Measurements from ENCODE around the gene SLC44A3. TPM values are rescaled to one million over a fixed set of nuclear protein-coding genes. Genes with fewer than 3 reads are reported as not detected.

Gene SLC44A3
- total RNA-seq, 5 donors from 2014 or later (not counting 1 experiment from before 2014, with no cell fraction given), result 0.30 to 0.99 (median 0.74) TPM; not detected in 1

DNA sequence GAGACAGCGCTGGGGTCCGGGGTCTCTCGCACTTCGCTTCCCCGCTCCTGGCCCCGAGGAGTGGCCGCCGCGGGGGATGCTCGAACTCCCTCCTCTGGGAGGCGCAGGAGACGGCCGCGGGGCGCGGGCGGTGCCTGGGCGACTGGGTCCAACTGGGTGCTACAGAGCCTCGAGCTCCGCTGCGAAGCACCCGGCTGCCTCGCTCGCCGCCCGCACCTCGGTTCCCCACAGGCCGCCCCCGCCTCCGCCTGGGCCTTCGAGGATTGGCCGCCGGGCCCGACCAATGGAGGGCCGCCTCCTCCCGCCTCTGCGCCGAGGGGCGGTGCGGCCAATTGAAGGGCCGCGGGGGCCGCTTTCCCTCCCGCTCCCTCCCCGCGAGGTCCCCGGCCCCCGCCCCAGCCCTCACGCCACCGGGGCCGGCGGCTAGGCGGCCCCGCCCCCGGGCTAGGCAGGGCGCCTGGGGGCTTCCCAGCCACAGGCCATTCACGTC lies 106.8 kb downstream of the SLC44A3 start, which contains the start of gene CNN3:
TSS of gene CNN3 (minus strand) at position 196 of the 490 bp plus-strand sequence. CDS start 216 bp downstream, outside the sequence.
- H3K36me3 Mint-ChIP-seq, result peaks cover 3% of the 10 kb centered on the region
- peaks cover 8 to 27% of the 10 kb centered on the region in 2 experiments for H3K27me3 ChIP-seq (replicated peaks in 1 of 2; ENCODE audit: control insufficient read depth in 2 of 2, extremely low read depth in 1 of 2, insufficient read depth in 2 of 2, low read length in 1 of 2)
- ATAC-seq (replicated peaks in 1 of 4), result peak; percentile 85 to 89 (median 88)
- peak within 1 kb of the TSS; percentile 50 to 71 for H3K4me3 ChIP-seq (ENCODE audit: control insufficient read depth in 1 of 2, extremely low read depth in 1 of 2, low read length in 1 of 2)
- peak within 1 kb of the TSS; percentile 54 to 83 for H3K27ac Mint-ChIP-seq
- H3K27me3 Mint-ChIP-seq, result peaks cover 12 to 42% of the 10 kb centered on the region in 2 donors
- H3K9me3 ChIP-seq, result no peaks in the 10 kb centered on the region
- WGBS (ENCODE audit: insufficient coverage), result 2% methylated on average over 56 of the region's 57 CpGs
- H3K4me3 Mint-ChIP-seq, result peak within 1 kb of the TSS; percentile 86 to 88 (median 87)
- POLR2A ChIA-PET, result no interaction called here
- CTCF ChIA-PET, result no interaction called here
- H3K36me3 ChIP-seq (ENCODE audit: control insufficient read depth in 2 of 2, extremely low read depth in 1 of 2, insufficient read depth in 1 of 2, low read length in 1 of 2), result no peaks in the 10 kb centered on the region
- peaks cover 10 to 15% of the 10 kb centered on the region in 2 experiments for H3K4me1 ChIP-seq (ENCODE audit: control insufficient read depth in 1 of 2, extremely low read depth in 1 of 2, insufficient read depth in 2 of 2, low read length in 2 of 2)
- no peak within 1 kb of the TSS for H3K27ac ChIP-seq (ENCODE audit: low read length)
- peaks cover 22 to 29% (median 24%) of the 10 kb centered on the region in 3 donors for H3K4me1 Mint-ChIP-seq
- peak; percentile 25 to 75 (median 56) for DNase-seq
- no peaks in the 10 kb centered on the region for H3K9me3 Mint-ChIP-seq

GRCh38 chr1:94927405-94928175 lies 107.4 kb downstream of the SLC44A3 start:
- DNase-seq, result peak in 4 of 35 experiments; percentile 1 to 4 (median 2)
- Histone ChIP-seq H3K27ac (ENCODE audit: low read length) (no peak overlapping the region), H3K27me3 (replicated peaks in 1 of 2; ENCODE audit: control insufficient read depth in 2 of 2, extremely low read depth in 1 of 2, insufficient read depth in 2 of 2, low read length in 1 of 2) (peaks cover 8 to 27% of the 10 kb centered on the region in 2 experiments), H3K9me3 (no peaks in the 10 kb centered on the region), H3K36me3 (ENCODE audit: control insufficient read depth in 2 of 2, extremely low read depth in 1 of 2, insufficient read depth in 1 of 2, low read length in 1 of 2) (no peaks in the 10 kb centered on the region), H3K4me1 (ENCODE audit: control insufficient read depth in 1 of 2, extremely low read depth in 1 of 2, insufficient read depth in 2 of 2, low read length in 2 of 2) (peaks cover 10 to 15% of the 10 kb centered on the region in 2 experiments), H3K4me3 (ENCODE audit: control insufficient read depth in 1 of 2, extremely low read depth in 1 of 2, low read length in 1 of 2) (peak overlapping the region; percentile 30 to 71)
- CTCF ChIA-PET, result interaction anchor here in 1 of 2 donors (0.6 kb wide), 1 partner anchor 113 kb away, joined by 3 read pairs; no protein-coding TSS in a partner anchor
- H3K36me3 Mint-ChIP-seq, result peaks cover 3% of the 10 kb centered on the region
- H3K27ac Mint-ChIP-seq, result peak overlapping the region; percentile 53 to 83
- no peaks in the 10 kb centered on the region for H3K9me3 Mint-ChIP-seq
- 21% methylated on average over 31 of the region's 40 CpGs for WGBS (ENCODE audit: insufficient coverage)
- no peak for ATAC-seq (replicated peaks in 1 of 4)
- peak overlapping the region; percentile 81 to 88 (median 86) for H3K4me3 Mint-ChIP-seq
- peaks cover 12 to 41% of the 10 kb centered on the region in 2 donors for H3K27me3 Mint-ChIP-seq
- peaks cover 22 to 29% (median 24%) of the 10 kb centered on the region in 3 donors for H3K4me1 Mint-ChIP-seq
- POLR2A ChIA-PET, result no interaction called here

DNA sequence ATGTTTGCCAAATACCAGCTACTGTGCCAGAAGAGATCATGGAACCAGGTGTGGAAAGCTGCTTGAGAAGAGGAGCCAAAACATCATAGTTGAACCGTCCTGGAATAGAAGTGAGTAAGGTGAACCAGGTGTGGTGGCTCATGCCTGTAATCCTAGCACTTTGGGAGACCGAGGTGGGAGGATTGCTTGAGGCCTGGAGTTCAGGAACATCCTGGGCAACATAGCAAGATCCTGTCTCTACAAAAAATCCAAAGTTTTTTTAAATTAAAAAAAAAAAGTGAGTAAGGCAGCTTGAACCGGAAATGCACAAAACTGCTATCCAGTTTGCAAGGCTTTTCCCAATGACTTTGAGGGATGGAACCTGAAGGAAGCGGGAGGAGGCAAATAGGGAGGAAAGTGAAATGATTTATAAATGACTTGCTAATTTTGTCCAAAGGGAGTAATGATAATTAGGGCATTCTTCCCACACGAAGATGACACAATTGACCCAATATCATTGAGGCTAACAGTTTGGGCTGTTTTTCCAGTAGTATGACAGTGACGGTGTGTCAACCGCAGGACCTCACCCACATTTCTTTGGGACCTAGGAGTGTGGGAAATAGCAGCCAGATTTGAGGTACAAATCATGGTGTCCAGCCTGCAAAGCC lies 108.3 kb downstream of the SLC44A3 start:
- no peak overlapping the region for H3K4me3 ChIP-seq (ENCODE audit: control insufficient read depth in 1 of 2, extremely low read depth in 1 of 2, low read length in 1 of 2)
- no peak for DNase-seq

GRCh38 chr1:94929351-94930217 lies 109.4 kb downstream of the SLC44A3 start:
- no peak overlapping the region for H3K27ac Mint-ChIP-seq
- ChIA-PET CTCF (no interaction called here), POLR2A (interaction anchor here in 1 of 2 donors (0.5 kb wide), 1 partner anchor 21 kb away, joined by 3 read pairs; no protein-coding TSS in a partner anchor)
- DNase-seq (no peak), ATAC-seq (replicated peaks in 1 of 4) (no peak)
- H3K4me1 Mint-ChIP-seq, result peaks cover 19 to 25% (median 21%) of the 10 kb centered on the region in 3 donors
- no peaks in the 10 kb centered on the region for H3K36me3 ChIP-seq (ENCODE audit: control insufficient read depth in 2 of 2, extremely low read depth in 1 of 2, insufficient read depth in 1 of 2, low read length in 1 of 2)
- H3K27ac ChIP-seq (ENCODE audit: low read length), result no peak overlapping the region
- H3K27me3 Mint-ChIP-seq, result peaks cover 0 to 23% of the 10 kb centered on the region in 2 donors
- no peaks in the 10 kb centered on the region for H3K9me3 ChIP-seq
- 88% methylated on average over 5 of the region's 11 CpGs for WGBS (ENCODE audit: insufficient coverage)
- no peaks in the 10 kb centered on the region for H3K9me3 Mint-ChIP-seq
- H3K4me3 ChIP-seq (ENCODE audit: control insufficient read depth in 1 of 2, extremely low read depth in 1 of 2, low read length in 1 of 2), result no peak overlapping the region
- no peak overlapping the region for H3K4me3 Mint-ChIP-seq
- peaks cover 10 to 15% of the 10 kb centered on the region in 2 experiments for H3K4me1 ChIP-seq (ENCODE audit: control insufficient read depth in 1 of 2, extremely low read depth in 1 of 2, insufficient read depth in 2 of 2, low read length in 2 of 2)
- H3K36me3 Mint-ChIP-seq, result no peaks in the 10 kb centered on the region
- peaks cover 6 to 23% of the 10 kb centered on the region in 2 experiments for H3K27me3 ChIP-seq (replicated peaks in 1 of 2; ENCODE audit: control insufficient read depth in 2 of 2, extremely low read depth in 1 of 2, insufficient read depth in 2 of 2, low read length in 1 of 2)

More for the DNA sequence above, 108.3 kb downstream of the SLC44A3 start:
- Mint-ChIP-seq H3K27me3 (peaks cover 6 to 35% of the 10 kb centered on the region in 2 donors), H3K4me3 (peak overlapping the region; percentile 81 to 88 (median 86)), H3K9me3 (no peaks in the 10 kb centered on the region), H3K36me3 (peaks cover 3% of the 10 kb centered on the region), H3K27ac (no peak overlapping the region), H3K4me1 (peaks cover 22 to 25% (median 24%) of the 10 kb centered on the region in 3 donors)
- Histone ChIP-seq H3K4me1 (ENCODE audit: control insufficient read depth in 1 of 2, extremely low read depth in 1 of 2, insufficient read depth in 2 of 2, low read length in 2 of 2) (peaks cover 10 to 15% of the 10 kb centered on the region in 2 experiments), H3K36me3 (ENCODE audit: control insufficient read depth in 2 of 2, extremely low read depth in 1 of 2, insufficient read depth in 1 of 2, low read length in 1 of 2) (no peaks in the 10 kb centered on the region), H3K27me3 (replicated peaks in 1 of 2; ENCODE audit: control insufficient read depth in 2 of 2, extremely low read depth in 1 of 2, insufficient read depth in 2 of 2, low read length in 1 of 2) (peaks cover 6 to 27% of the 10 kb centered on the region in 2 experiments), H3K9me3 (no peaks in the 10 kb centered on the region), H3K27ac (ENCODE audit: low read length) (no peak overlapping the region)
- ChIA-PET CTCF (no interaction called here), POLR2A (no interaction called here)
- WGBS (ENCODE audit: insufficient coverage), result 86% methylated on average over 3 of the region's 7 CpGs
- ATAC-seq (replicated peaks in 1 of 4), result no peak

- H3K36me3 ChIP-seq (ENCODE audit: control insufficient read depth in 2 of 2, extremely low read depth in 1 of 2, insufficient read depth in 1 of 2, low read length in 1 of 2), result no peaks in the 10 kb centered on the region
- no CpG with 5 or more reads among the region's 7 CpGs for WGBS (ENCODE audit: insufficient coverage)
- Mint-ChIP-seq H3K27me3 (peaks cover 0 to 10% of the 10 kb centered on the region in 2 donors), H3K4me1 (peaks cover 11 to 21% (median 11%) of the 10 kb centered on the region in 3 donors), H3K27ac (no peak overlapping the region), H3K36me3 (no peaks in the 10 kb centered on the region), H3K4me3 (no peak overlapping the region), H3K9me3 (no peaks in the 10 kb centered on the region)
- H3K9me3 ChIP-seq, result no peaks in the 10 kb centered on the region
- DNase-seq (no peak), ATAC-seq (replicated peaks in 1 of 4) (no peak)
- ChIA-PET CTCF (no interaction called here), POLR2A (no interaction called here)
- peaks cover 2 to 13% of the 10 kb centered on the region in 2 experiments for H3K27me3 ChIP-seq (replicated peaks in 1 of 2; ENCODE audit: control insufficient read depth in 2 of 2, extremely low read depth in 1 of 2, insufficient read depth in 2 of 2, low read length in 1 of 2)
- H3K4me3 ChIP-seq (ENCODE audit: control insufficient read depth in 1 of 2, extremely low read depth in 1 of 2, low read length in 1 of 2), result no peak overlapping the region
- no peak overlapping the region for H3K27ac ChIP-seq (ENCODE audit: low read length)
- peaks cover 2 to 5% of the 10 kb centered on the region in 2 experiments for H3K4me1 ChIP-seq (ENCODE audit: control insufficient read depth in 1 of 2, extremely low read depth in 1 of 2, insufficient read depth in 2 of 2, low read length in 2 of 2)
These were observed 111.2 kb downstream of the SLC44A3 start for GRCh38 chr1:94931254-94931841.
